Ovary (tissue), 9 donors: ENCODE results near the gene HNRNPDL. TPM values are rescaled to one million over a fixed set of nuclear protein-coding genes. Genes with fewer than 3 reads are reported as not detected.
"Not testable (repeated sequence)": the region's sequence is repeated elsewhere in the genome, so short reads cannot be mapped to it uniquely, and the experiment has no call there.

ENCODE experiments used
- DNase-seq, 5 donors: peaks; one replicate each; pipeline ENCODE4 v3.0.0-alpha.2; 2019 to 2020
- H3K27ac ChIP-seq, 2 donors: fragments of 200-600 bp; one replicate each; pipeline versions ENCODE4 v1.5.1 to v1.8.0; 2019 to 2022
- H3K27me3 ChIP-seq: fragments of 200-600 bp; one replicate; pipeline ENCODE4 v1.8.0; 2022
- H3K36me3 ChIP-seq: fragments of 200-600 bp; sonication (generic); one replicate; pipeline ENCODE4 v1.5.1; 2019
- H3K4me1 ChIP-seq: one replicate; pipeline ENCODE4 v1.8.1; 2013; ENCODE audit warnings: mild to moderate bottlenecking, moderate library complexity; ENCODE audit not compliant: insufficient read depth
- H3K4me3 ChIP-seq: fragments of 200-600 bp; sonication (generic); one replicate; pipeline ENCODE4 v1.5.1; 2017
- H3K9me3 ChIP-seq, 2 donors: fragments of 200-600 bp in 1 of 2; sonication (generic) in 1 of 2; one replicate each; pipeline versions ENCODE4 v1.5.1 to v1.8.1; 2013 to 2019; ENCODE audit warnings: mild to moderate bottlenecking in 1 of 2, moderate library complexity in 1 of 2
- EP300 ChIP-seq: sonication (generic); formaldehyde crosslinking; IDR thresholded peaks from one replicate; pipeline ENCODE4 v1.6.1; 2017; ENCODE audit warnings: antibody characterized with exemption
- POLR2A ChIP-seq: fragments of 450-650 bp; IDR thresholded peaks from one replicate; pipeline ENCODE4 v1.6.1; 2017; ENCODE audit warnings: antibody characterized with exemption, mild to moderate bottlenecking, moderate library complexity
- WGBS, 3 donors: extraction: QIAGEN DNeasy Blood & Tissue Kit in 1 of 3; methylation state at CpG; one replicate each; pipeline versions ENCODE4 v1.1.5 to v1.1.7; 2013 to 2017; 5-methylcytosine and 5-hydroxymethylcytosine counted together
- intact Hi-C, 4 donors: fragments of 100-400 bp; cut with DNase I; formaldehyde crosslinking; loops; one replicate each; pipeline versions ENCODE4 v1.11.0 to v1.15.1; 2022 to 2023
- polyA plus RNA-seq, 2 donors: library from polyadenylated mRNA; stranded (reverse); fragments of 200-250 nt in 1 of 2; fragments of 350-450 nt in 1 of 2; fragmentation: Illumina TruSeq in 1 of 2; extraction: RNeasy Lipid Tissue Mini Kit (QIAGEN cat#74804) in 1 of 2; gene quantifications; one replicate each; pipeline ENCODE4 v1.2.3, GENCODE V29; 2013 to 2014
- total RNA-seq, 7 donors: library from RNA; depleted of rRNA in 2 of 7; stranded (reverse); fragments of >200 nt in 2 of 7; fragmentation: NEBNext Ultra II Directional in 3 of 7; extraction: Animal tissue kit (Norgen Biotek cat#: 25700) in 3 of 7; gene quantifications; one replicate each; pipeline versions ENCODE4 v1.1.0 to v1.2.4, GENCODE V29; 2016 to 2023
- TF ChIP-seq, protein P1 (sequence below), 3 donors: fragments of 450-650 bp in 2 of 3; fragments of 200-600 bp in 1 of 3; IDR thresholded peaks; one replicate each; pipeline versions ENCODE4 v1.5.1 to v1.8.0; 2016 to 2022; ENCODE audit warnings: antibody characterized with exemption in 3 of 3, mild to moderate bottlenecking in 1 of 3
- donor health status: DM: no; HTN: no; CAD: no; lungs with moderate emphysema.
- donor health status: DM: no; HTN: no; CAD: no.
- donor health status: Bipolar disorder and iron deficiency.
- donor health status: DM: yes; HTN: yes; CAD: no.
- donor health status: DM: no; HTN: no; CAD: no.
- donor health status: DM: yes; HTN: yes; CAD: no.

Gene HNRNPDL
- total and polyA plus RNA-seq, 9 donors, result 204 to 406 (median 337) TPM

- H3K27ac ChIP-seq, result no peak overlapping the region
- H3K4me1 ChIP-seq, result peaks cover 1% of the 10 kb centered on the region
- intact Hi-C loops, result no loop called here
- H3K9me3 ChIP-seq, result no peaks in the 10 kb centered on the region
- H3K4me3 ChIP-seq, result no peak overlapping the region
- no peak for TF ChIP-seq POLR2A
- TF ChIP-seq, protein P1, sequence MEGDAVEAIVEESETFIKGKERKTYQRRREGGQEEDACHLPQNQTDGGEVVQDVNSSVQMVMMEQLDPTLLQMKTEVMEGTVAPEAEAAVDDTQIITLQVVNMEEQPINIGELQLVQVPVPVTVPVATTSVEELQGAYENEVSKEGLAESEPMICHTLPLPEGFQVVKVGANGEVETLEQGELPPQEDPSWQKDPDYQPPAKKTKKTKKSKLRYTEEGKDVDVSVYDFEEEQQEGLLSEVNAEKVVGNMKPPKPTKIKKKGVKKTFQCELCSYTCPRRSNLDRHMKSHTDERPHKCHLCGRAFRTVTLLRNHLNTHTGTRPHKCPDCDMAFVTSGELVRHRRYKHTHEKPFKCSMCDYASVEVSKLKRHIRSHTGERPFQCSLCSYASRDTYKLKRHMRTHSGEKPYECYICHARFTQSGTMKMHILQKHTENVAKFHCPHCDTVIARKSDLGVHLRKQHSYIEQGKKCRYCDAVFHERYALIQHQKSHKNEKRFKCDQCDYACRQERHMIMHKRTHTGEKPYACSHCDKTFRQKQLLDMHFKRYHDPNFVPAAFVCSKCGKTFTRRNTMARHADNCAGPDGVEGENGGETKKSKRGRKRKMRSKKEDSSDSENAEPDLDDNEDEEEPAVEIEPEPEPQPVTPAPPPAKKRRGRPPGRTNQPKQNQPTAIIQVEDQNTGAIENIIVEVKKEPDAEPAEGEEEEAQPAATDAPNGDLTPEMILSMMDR (IDR thresholded peaks at IDR 0.05), result no peak
- no peak for TF ChIP-seq EP300
- 80 to 91% (median 86%) methylated on average over 1 of the region's 1 CpG for WGBS, 3 donors
- no peaks in the 10 kb centered on the region for H3K36me3 ChIP-seq
- H3K27me3 ChIP-seq, result peaks cover 5% of the 10 kb centered on the region
- no peak for DNase-seq
These were observed 32.0 kb downstream of the HNRNPDL start for GRCh38 chr4:82398263-82398662.

GRCh38 chr4:82397527-82397926 lies 32.7 kb downstream of the HNRNPDL start:
- TF ChIP-seq POLR2A, result no peak
- no peak for TF ChIP-seq EP300
- TF ChIP-seq, protein P1 (IDR thresholded peaks at IDR 0.05), result no peak
- no peak overlapping the region for H3K4me3 ChIP-seq
- H3K27me3 ChIP-seq, result peaks cover 5% of the 10 kb centered on the region
- no peaks in the 10 kb centered on the region for H3K36me3 ChIP-seq
- H3K27ac ChIP-seq, result no peak overlapping the region
- H3K4me1 ChIP-seq, result no peaks in the 10 kb centered on the region
- 90 to 95% (median 93%) methylated on average over 3 of the region's 3 CpGs for WGBS, 3 donors
- intact Hi-C loops, result no loop called here
- no peak for DNase-seq
- no peaks in the 10 kb centered on the region for H3K9me3 ChIP-seq

- no peak for DNase-seq
- Histone ChIP-seq H3K4me1 (no peaks in the 10 kb centered on the region), H3K36me3 (no peaks in the 10 kb centered on the region), H3K9me3 (no peaks in the 10 kb centered on the region), H3K27ac (no peak overlapping the region), H3K27me3 (no peaks in the 10 kb centered on the region), H3K4me3 (no peak overlapping the region)
- intact Hi-C loops, result no loop called here
- 90 to 96% (median 94%) methylated on average over 3 of the region's 3 CpGs for WGBS, 3 donors
- TF ChIP-seq, protein P1 (IDR thresholded peaks at IDR 0.05), result no peak
- TF ChIP-seq POLR2A (no peak), EP300 (no peak)
These were observed 35.4 kb downstream of the HNRNPDL start for GRCh38 chr4:82394896-82395295.

GRCh38 chr4:82390061-82390460 lies 40.2 kb downstream of the HNRNPDL start:
- 88 to 96% (median 94%) methylated on average over 9 of the region's 9 CpGs for WGBS, 3 donors
- DNase-seq, H3K9me3 ChIP-seq, H3K27ac ChIP-seq, H3K4me1 ChIP-seq, H3K36me3 ChIP-seq, H3K27me3 ChIP-seq, intact Hi-C loops, H3K4me3 ChIP-seq: not testable (repeated sequence)

GRCh38 chr4:82388405-82388804 lies 41.9 kb downstream of the HNRNPDL start:
- WGBS, 3 donors, result 60 to 87% (median 86%) methylated on average over 1 of the region's 1 CpG
- no peaks in the 10 kb centered on the region for H3K9me3 ChIP-seq

GRCh38 chr4:82386312-82386711 lies 44.0 kb downstream of the HNRNPDL start:
- H3K9me3 ChIP-seq, H3K27me3 ChIP-seq, H3K4me3 ChIP-seq, H3K27ac ChIP-seq, intact Hi-C loops, H3K4me1 ChIP-seq, DNase-seq, H3K36me3 ChIP-seq: not testable (repeated sequence)
- 90 to 94% (median 93%) methylated on average over 8 of the region's 8 CpGs for WGBS, 3 donors

More at GRCh38 chr4:82388405-82388804, 41.9 kb downstream of the HNRNPDL start:
- Histone ChIP-seq H3K27ac (no peak overlapping the region), H3K4me3 (no peak overlapping the region), H3K27me3 (no peaks in the 10 kb centered on the region), H3K36me3 (no peaks in the 10 kb centered on the region), H3K4me1 (no peaks in the 10 kb centered on the region)
- DNase-seq, result no peak
- TF ChIP-seq POLR2A (no peak), EP300 (no peak)
- TF ChIP-seq, protein P1 (IDR thresholded peaks at IDR 0.05), result no peak
- intact Hi-C loops, result no loop called here
